IPS-20b (cell line): ENCODE data around the gene IL1RL2.

Experiments
- H3K27ac ChIP-seq: one replicate; pipeline ENCODE4 v1.5.1; 2013; ENCODE audit warnings: low read length
- H3K27me3 ChIP-seq: 2 replicates; pipeline ENCODE4 v1.6.1; 2013; ENCODE audit warnings: mild to moderate bottlenecking, low read length, inconsistent platforms; ENCODE audit not compliant: insufficient read depth
- H3K36me3 ChIP-seq: 2 replicates; pipeline ENCODE4 v1.6.1; 2013; ENCODE audit warnings: low read depth, mild to moderate bottlenecking, inconsistent platforms, low read length, moderate library complexity; ENCODE audit not compliant: insufficient read depth
- H3K4me1 ChIP-seq: 2 replicates; pipeline ENCODE4 v1.6.1; 2013; ENCODE audit warnings: mild to moderate bottlenecking, control low read depth, inconsistent platforms, low read length, moderate library complexity; ENCODE audit not compliant: insufficient read depth
- H3K4me3 ChIP-seq: 2 replicates; pipeline ENCODE4 v1.5.1; 2013; ENCODE audit warnings: mild to moderate bottlenecking, low read length, inconsistent platforms
- H3K9ac ChIP-seq: 2 replicates; pipeline ENCODE4 v1.6.1; 2013; ENCODE audit warnings: low read depth, mild to moderate bottlenecking, inconsistent platforms, low read length, moderate library complexity
- H3K9me3 ChIP-seq: 2 replicates; pipeline ENCODE4 v1.6.1; 2013; ENCODE audit warnings: mild to moderate bottlenecking, low read depth, low read length, inconsistent platforms; ENCODE audit not compliant: insufficient read depth

Gene IL1RL2

DNA sequence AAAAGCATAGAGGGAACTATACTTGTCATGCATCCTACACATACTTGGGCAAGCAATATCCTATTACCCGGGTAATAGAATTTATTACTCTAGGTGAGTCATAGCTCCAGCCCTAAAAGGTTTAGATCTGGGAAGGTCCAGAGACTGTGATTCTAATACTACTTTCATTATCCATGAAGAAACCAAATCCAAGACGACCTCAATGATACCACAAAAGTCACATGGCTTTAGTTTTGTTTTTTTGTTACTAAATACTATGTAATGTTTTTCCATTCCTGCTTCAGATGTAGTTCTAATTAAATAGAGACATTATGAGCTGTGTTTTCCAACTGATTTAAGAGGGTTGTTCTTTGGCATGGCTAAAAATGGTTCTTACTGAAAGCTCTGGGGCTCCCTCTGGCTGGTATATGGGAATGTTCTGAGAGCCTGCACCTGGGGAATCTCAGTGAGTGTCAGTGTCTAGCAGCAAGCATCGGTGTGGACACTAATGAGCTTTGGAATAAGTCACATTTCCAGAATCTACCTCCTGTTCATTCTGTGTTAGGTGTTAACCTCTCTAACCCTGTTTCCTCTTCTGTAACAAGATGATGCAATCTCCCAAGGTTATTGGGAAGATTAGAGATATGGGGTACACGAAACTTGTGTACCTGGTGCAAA is 20.5 kb upstream of the IL1RL2 start:
- Histone ChIP-seq H3K36me3 (no peaks in the 10 kb centered on the region), H3K4me1 (no peaks in the 10 kb centered on the region), H3K27ac (no peak overlapping the region), H3K27me3 (no peaks in the 10 kb centered on the region), H3K4me3 (no peak overlapping the region), H3K9ac (no peak overlapping the region), H3K9me3 (no peaks in the 10 kb centered on the region)

GRCh38 chr2:102168026-102168771 is 18.6 kb upstream of the IL1RL2 start:
- Histone ChIP-seq H3K4me3 (no peak overlapping the region), H3K9ac (no peak overlapping the region), H3K27ac (no peak overlapping the region), H3K27me3 (no peaks in the 10 kb centered on the region), H3K9me3 (no peaks in the 10 kb centered on the region), H3K4me1 (no peaks in the 10 kb centered on the region), H3K36me3 (no peaks in the 10 kb centered on the region)

GRCh38 chr2:102171946-102172345 is 14.9 kb upstream of the IL1RL2 start:
- Histone ChIP-seq H3K27ac (no peak overlapping the region), H3K9ac (no peak overlapping the region), H3K36me3 (no peaks in the 10 kb centered on the region)

GRCh38 chr2:102172745-102173144 is 14.1 kb upstream of the IL1RL2 start:
- H3K27me3 ChIP-seq = no peaks in the 10 kb centered on the region
- H3K27ac ChIP-seq = no peak overlapping the region
- no peaks in the 10 kb centered on the region for H3K4me1 ChIP-seq
- no peaks in the 10 kb centered on the region for H3K36me3 ChIP-seq
- no peak overlapping the region for H3K9ac ChIP-seq
- H3K9me3 ChIP-seq = no peaks in the 10 kb centered on the region
- H3K4me3 ChIP-seq = no peak overlapping the region

More at GRCh38 chr2:102171946-102172345, 14.9 kb upstream of the IL1RL2 start:
- Histone ChIP-seq H3K27me3 (no peaks in the 10 kb centered on the region), H3K9me3 (no peaks in the 10 kb centered on the region), H3K4me1 (no peaks in the 10 kb centered on the region), H3K4me3 (no peak overlapping the region)

GRCh38 chr2:102176172-102176571 is 10.7 kb upstream of the IL1RL2 start:
- Histone ChIP-seq H3K4me1 (no peaks in the 10 kb centered on the region), H3K36me3 (no peaks in the 10 kb centered on the region), H3K9me3 (no peaks in the 10 kb centered on the region), H3K4me3 (no peak overlapping the region), H3K9ac (no peak overlapping the region), H3K27ac (no peak overlapping the region), H3K27me3 (no peaks in the 10 kb centered on the region)

- H3K4me1 ChIP-seq = no peaks in the 10 kb centered on the region
- H3K4me3 ChIP-seq = no peak overlapping the region
- H3K9me3 ChIP-seq = no peaks in the 10 kb centered on the region
- no peak overlapping the region for H3K27ac ChIP-seq
- no peak overlapping the region for H3K9ac ChIP-seq
- H3K36me3 ChIP-seq = no peaks in the 10 kb centered on the region
- no peaks in the 10 kb centered on the region for H3K27me3 ChIP-seq
Observed at GRCh38 chr2:102177814-102178478, 8.9 kb upstream of the IL1RL2 start.

GRCh38 chr2:102179061-102179460 is 7.8 kb upstream of the IL1RL2 start:
- Histone ChIP-seq H3K9ac (no peak overlapping the region), H3K36me3 (no peaks in the 10 kb centered on the region), H3K9me3 (no peaks in the 10 kb centered on the region), H3K27ac (no peak overlapping the region), H3K27me3 (no peaks in the 10 kb centered on the region), H3K4me3 (no peak overlapping the region), H3K4me1 (no peaks in the 10 kb centered on the region)

DNA sequence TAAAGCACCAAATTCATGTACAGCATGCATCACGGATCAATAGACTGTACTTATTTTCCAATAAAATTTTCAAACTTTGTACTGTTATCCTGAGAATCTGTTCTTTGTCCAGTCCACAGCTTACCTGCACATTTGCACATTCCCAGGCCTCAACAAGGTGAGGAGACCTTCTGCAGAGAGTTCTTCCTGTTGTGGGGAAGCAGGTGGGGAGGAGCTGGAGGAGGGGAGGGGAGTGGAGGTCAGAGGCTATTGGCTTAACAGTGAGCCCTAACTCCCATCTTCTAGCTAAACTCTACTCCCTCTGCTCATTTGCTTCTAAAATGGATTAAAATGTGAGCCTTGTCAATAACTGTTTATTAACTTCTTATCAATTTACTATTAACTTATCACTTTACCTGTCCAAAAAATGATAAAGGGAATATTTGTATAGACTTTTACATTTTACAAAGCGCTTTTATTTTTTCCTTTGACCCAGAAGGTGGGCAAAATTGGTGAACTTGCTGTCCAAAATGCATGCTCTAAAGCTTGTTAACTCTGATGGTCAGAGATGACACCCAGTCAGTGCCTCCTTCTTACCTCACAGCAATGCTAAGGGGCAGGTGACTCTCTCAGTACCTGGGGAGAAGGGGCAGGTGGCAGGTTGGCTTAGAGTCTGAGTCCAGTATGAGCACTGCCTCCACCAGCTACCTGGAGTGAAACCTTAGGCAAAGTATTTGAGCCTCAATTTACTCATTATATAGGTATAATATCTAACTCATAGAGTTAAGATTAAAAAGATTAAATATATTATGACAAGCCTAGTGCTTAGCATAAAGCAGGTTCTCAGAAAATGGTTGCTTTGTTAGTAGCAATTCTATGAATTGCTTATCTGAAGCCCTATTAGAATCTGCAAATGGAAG is 6.8 kb upstream of the IL1RL2 start:
- Histone ChIP-seq H3K27ac (no peak overlapping the region), H3K27me3 (no peaks in the 10 kb centered on the region; the same call in 1 of the 2 replicates), H3K9ac (no peak overlapping the region), H3K4me1 (no peaks in the 10 kb centered on the region), H3K9me3 (no peaks in the 10 kb centered on the region), H3K36me3 (no peaks in the 10 kb centered on the region), H3K4me3 (no peak overlapping the region)

DNA sequence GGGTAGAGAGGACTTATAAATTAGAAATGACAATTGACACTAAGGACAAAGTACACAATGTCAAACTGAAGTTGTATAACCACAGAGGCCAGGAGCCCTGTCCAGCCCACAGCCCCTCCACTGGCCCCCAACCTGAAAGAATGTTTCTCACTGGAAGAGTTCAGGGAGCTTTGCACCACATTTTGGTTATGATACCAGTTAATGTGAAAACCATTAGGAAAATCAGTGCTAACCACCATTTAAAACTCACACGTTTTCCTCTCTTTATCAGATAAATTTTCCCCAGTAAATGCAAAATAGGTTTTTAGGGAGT is 6.2 kb upstream of the IL1RL2 start:
- H3K9me3 ChIP-seq = no peaks in the 10 kb centered on the region
- no peaks in the 10 kb centered on the region for H3K4me1 ChIP-seq
- H3K36me3 ChIP-seq = no peaks in the 10 kb centered on the region
- peaks cover 5% of the 10 kb centered on the region for H3K27me3 ChIP-seq
- H3K4me3 ChIP-seq = no peak overlapping the region
- no peak overlapping the region for H3K9ac ChIP-seq
- H3K27ac ChIP-seq = no peak overlapping the region

- Histone ChIP-seq H3K4me3 (no peak overlapping the region), H3K9me3 (no peaks in the 10 kb centered on the region), H3K27me3 (peaks cover 12% of the 10 kb centered on the region), H3K27ac (no peak overlapping the region), H3K4me1 (no peaks in the 10 kb centered on the region), H3K9ac (no peak overlapping the region), H3K36me3 (no peaks in the 10 kb centered on the region)
Observed at GRCh38 chr2:102181376-102181775, 5.4 kb upstream of the IL1RL2 start.

GRCh38 chr2:102181919-102182635 is 4.7 kb upstream of the IL1RL2 start:
- Histone ChIP-seq H3K4me3 (no peak overlapping the region), H3K9me3 (no peaks in the 10 kb centered on the region), H3K27ac (no peak overlapping the region), H3K27me3 (peaks cover 19% of the 10 kb centered on the region), H3K4me1 (no peaks in the 10 kb centered on the region), H3K9ac (no peak overlapping the region), H3K36me3 (no peaks in the 10 kb centered on the region)
